Right hindlimb (tissue), 1 donor: ENCODE measurements around the gene ACP2.
"Not testable (repeated sequence)": the region's sequence is repeated elsewhere in the genome, so short reads cannot be mapped to it uniquely, and the experiment has no call there.

Experiments used
- DNase-seq: peaks from one replicate; pipeline ENCODE4 v3.0.0-alpha.2; 2018

ACP2 gene

GRCh38 chr11:47192111-47192510, 56.5 kb downstream of the ACP2 start:
- no peak for DNase-seq

GRCh38 chr11:47191137-47191536, 57.5 kb downstream of the ACP2 start:
- DNase-seq: not testable (repeated sequence)
